Measurements from ENCODE around the gene BBS1. TPM values are rescaled to one million over a fixed set of nuclear protein-coding genes. Genes with fewer than 3 reads are reported as not detected.

The BBS1 gene
- polyA plus RNA-seq, 1 of the 3 experiments (the other 2 are of a cell fraction): 24.8 TPM

DNA sequence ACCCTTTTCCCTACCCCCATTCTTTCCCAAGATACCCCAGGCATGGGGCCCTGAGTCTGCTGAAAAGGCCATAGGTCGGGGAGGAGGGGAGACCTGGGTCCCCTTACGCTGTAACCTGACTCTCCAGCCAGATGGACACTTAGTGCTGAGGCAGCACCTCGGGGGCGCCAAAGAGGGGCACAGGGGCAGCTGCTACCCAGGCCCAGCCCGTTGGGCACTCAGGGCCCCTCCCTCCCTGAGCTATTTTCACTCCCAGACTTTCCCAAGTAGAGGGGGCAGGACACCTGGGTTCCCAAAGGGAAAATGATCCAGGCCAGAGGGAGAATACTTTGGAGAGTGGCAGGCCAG lies 37.2 kb downstream of the BBS1 start:
- no peaks in the 10 kb centered on the region for H3K9me3 ChIP-seq
- H3K4me3 ChIP-seq (ENCODE audit: low read depth in 2 of 2, low read length in 1 of 2): no peak overlapping the region
- WGBS (ENCODE audit: low lambda C conversion rate): 56% methylated on average over 5 of the region's 5 CpGs
- H3K4me1 ChIP-seq (ENCODE audit: control insufficient read depth in 1 of 2, insufficient read depth in 2 of 2, low read depth in 1 of 2, low read length in 1 of 2): peaks cover 0 to 10% of the 10 kb centered on the region in 2 experiments; a peak in 1 of 4 replicates
- ChIA-PET POLR2A (no interaction called here), CTCF (no interaction called here)
- H3F3A ChIP-seq (replicated peaks; ENCODE audit: insufficient read depth): peaks cover 4% of the 10 kb centered on the region
- TF ChIP-seq TEAD4 (IDR thresholded peaks at IDR 0.05; ENCODE audit: borderline replicate concordance, insufficient read depth): no peak
- no peak for TF ChIP-seq CHD2 (IDR thresholded peaks at IDR 0.05; ENCODE audit: low read length, partially characterized antibody)
- TF ChIP-seq EZH2phosphoT487 (IDR thresholded peaks at IDR 0.05; ENCODE audit: borderline replicate concordance, low read depth): no peak
- TF ChIP-seq FOXM1 (IDR thresholded peaks at IDR 0.05; ENCODE audit: low read depth): no peak
- TF ChIP-seq MEF2A (IDR thresholded peaks at IDR 0.05; ENCODE audit: borderline replicate concordance, low read depth): no peak
- TF ChIP-seq SIN3A (IDR thresholded peaks at IDR 0.05; ENCODE audit: borderline replicate concordance, low read depth, low read length): no peak
- TF ChIP-seq RFX5 (IDR thresholded peaks at IDR 0.05; ENCODE audit: low read length): no peak
- no peak for TF ChIP-seq TAF1 (IDR thresholded peaks at IDR 0.05; ENCODE audit: borderline replicate concordance, low read depth, low read length)
- no peak for TF ChIP-seq ELF1 (IDR thresholded peaks at IDR 0.05)
- TF ChIP-seq GATA2 (CRISPR knock-in tag; IDR thresholded peaks at IDR 0.05): no peak
- TF ChIP-seq RXRA (IDR thresholded peaks at IDR 0.05; ENCODE audit: borderline replicate concordance, low read depth): no peak
- TF ChIP-seq POLR2AphosphoS5 (IDR thresholded peaks at IDR 0.05; ENCODE audit: low read depth, low read length): no peak
- TF ChIP-seq RAD21 (IDR thresholded peaks at IDR 0.05; ENCODE audit: low read length): no peak
- no peak for TF ChIP-seq YY1 (IDR thresholded peaks at IDR 0.05; ENCODE audit: low read depth)
- TF ChIP-seq, protein P1, sequence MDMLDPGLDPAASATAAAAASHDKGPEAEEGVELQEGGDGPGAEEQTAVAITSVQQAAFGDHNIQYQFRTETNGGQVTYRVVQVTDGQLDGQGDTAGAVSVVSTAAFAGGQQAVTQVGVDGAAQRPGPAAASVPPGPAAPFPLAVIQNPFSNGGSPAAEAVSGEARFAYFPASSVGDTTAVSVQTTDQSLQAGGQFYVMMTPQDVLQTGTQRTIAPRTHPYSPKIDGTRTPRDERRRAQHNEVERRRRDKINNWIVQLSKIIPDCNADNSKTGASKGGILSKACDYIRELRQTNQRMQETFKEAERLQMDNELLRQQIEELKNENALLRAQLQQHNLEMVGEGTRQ (IDR thresholded peaks at IDR 0.05; ENCODE audit: borderline replicate concordance, low read depth, low read length): no peak
- no peak for TF ChIP-seq TCF12 (IDR thresholded peaks at IDR 0.05)
- TF ChIP-seq USF1 (IDR thresholded peaks at IDR 0.05; ENCODE audit: borderline replicate concordance, low read depth): no peak
- no peak for TF ChIP-seq GABPA (IDR thresholded peaks at IDR 0.05; ENCODE audit: low read depth)
- no peak for TF ChIP-seq CTCF (IDR thresholded peaks at IDR 0.05)
- no peak overlapping the region for H3K4me2 ChIP-seq
- H3K79me2 ChIP-seq (ENCODE audit: insufficient read depth): peaks cover 7% of the 10 kb centered on the region
- no peaks in the 10 kb centered on the region for H4K20me1 ChIP-seq (ENCODE audit: insufficient read depth)
- no peaks in the 10 kb centered on the region for H3K9me2 ChIP-seq
- H3K9ac ChIP-seq: no peak overlapping the region
- H2AFZ ChIP-seq (ENCODE audit: low read depth): no peak overlapping the region
- H3K36me3 ChIP-seq (replicated peaks in 1 of 2; ENCODE audit: control insufficient read depth in 1 of 2, insufficient read depth in 2 of 2, low read length in 1 of 2): no peaks in the 10 kb centered on the region
- H3K27ac ChIP-seq (ENCODE audit: low read depth in 2 of 2, low read length in 1 of 2): no peak overlapping the region
- no peak for DNase-seq
- H3K27me3 ChIP-seq (ENCODE audit: insufficient read depth): no peaks in the 10 kb centered on the region

Measured in SK-N-SH (cell line).